Left ventricle myocardium superior (tissue), 1 donor: ENCODE results near the gene SV2B. TPM values are rescaled to one million over a fixed set of nuclear protein-coding genes. Genes with fewer than 3 reads are reported as not detected.

Experiments
- ATAC-seq: fragments of 200-7000 bp; cut with Tn5 transposase; one replicate; pipeline ENCODE4 v1.9.1; 2020; ENCODE audit warnings: mild to moderate bottlenecking, moderate library complexity
- DNase-seq: peaks from one replicate; pipeline ENCODE4 v3.0.0-alpha.2; 2020
- intact Hi-C: fragments of 100-400 bp; cut with micrococcal nuclease; formaldehyde crosslinking; loops from one replicate; pipeline ENCODE4 v1.11.0; 2022
- total RNA-seq: library from RNA; stranded (reverse); fragmentation: NEBNext Ultra II Directional; extraction: Animal tissue kit (Norgen Biotek cat#: 25700); gene quantifications from one replicate; pipeline ENCODE4 v1.2.1, GENCODE V29; 2021
- donor health status: DM: no; HTN: yes; CAD: no; lungs with severe emphysema.

SV2B gene
- total RNA-seq, 1 donor from 2014 or later = 2.5 TPM

DNA sequence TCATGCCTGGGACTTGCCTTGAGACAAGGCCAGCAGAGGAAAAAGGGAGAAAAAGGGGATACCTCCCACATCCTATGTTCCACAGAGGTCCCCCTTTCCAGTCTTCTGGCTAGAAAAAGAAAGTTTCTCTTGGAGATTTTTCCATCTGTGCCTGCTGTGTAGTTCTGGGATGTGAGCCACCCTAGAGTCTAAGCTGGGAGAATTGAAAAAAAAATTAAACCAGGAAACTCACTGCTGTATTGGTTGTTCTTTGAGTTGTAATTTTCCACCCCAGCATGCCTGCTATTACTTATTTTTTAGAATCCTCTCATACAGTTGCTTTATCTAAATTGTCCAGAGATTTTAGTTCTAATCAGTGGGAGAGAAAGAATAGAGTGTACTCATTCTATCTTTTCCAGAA, 68.4 kb downstream of the SV2B start:
- ATAC-seq (no peak), DNase-seq (no peak)
- intact Hi-C loops = no loop called here

DNA sequence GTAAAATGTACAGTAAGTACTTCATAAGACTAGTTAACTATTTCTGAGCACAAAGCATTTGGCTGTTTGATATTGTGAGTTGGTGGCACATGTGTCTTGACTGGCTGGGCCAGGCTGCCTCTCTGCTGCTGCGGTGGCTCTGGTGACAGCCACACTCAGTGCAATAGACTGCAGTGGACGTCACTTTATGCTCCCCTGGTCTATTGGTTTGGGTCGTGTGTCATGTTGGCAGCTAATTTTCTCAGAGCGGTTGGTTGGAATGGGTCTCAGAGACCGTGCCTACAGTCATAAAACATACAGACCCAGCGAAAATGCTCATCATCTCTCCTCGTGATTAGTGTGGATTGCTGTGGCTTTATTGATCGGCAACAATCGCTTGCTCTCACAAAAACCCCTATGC, 71.3 kb downstream of the SV2B start:
- DNase-seq (no peak), ATAC-seq (no peak)
- intact Hi-C loops = no loop called here

DNA sequence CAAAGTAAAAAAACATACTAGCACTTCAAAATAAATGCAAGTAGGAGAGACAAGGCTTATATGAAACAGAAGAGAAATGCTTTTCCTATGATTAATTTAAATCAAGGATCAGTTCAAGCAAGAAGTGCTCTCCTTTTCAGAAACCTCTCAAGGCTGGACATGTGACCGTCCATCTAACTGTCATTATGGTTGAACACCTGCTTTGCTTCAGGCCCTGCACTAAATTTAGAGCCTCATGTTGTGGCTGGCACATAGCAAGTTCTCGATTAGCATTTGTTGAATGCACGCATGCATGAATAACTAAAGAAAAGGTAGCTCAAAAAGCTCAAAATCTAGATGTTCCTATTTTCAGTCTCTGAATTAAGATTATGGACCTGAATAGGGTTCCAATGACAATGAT, 82.0 kb downstream of the SV2B start:
- DNase-seq = no peak
- intact Hi-C loops = loop anchor here (10.0 kb wide), 1 partner anchor 47 kb away; no protein-coding TSS in a partner anchor
- ATAC-seq = no peak

DNA sequence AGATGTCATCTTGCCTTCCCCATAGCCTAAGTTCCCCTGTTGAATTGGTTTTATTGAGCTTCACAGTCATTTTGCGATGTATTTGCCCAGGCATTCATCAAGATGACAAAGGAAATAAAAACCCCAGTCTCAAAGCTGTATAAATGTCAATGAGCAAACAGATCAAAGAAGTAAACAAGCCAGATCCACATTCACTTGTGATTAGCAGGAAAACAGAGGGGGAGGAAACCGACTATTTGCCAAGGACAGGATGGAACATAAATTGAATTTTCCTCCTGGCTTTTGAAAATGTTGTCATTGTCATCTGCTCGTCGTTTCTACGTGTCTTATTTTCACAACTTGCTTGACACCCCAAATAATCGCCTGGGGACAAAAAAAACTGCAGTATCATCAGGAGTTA, 83.5 kb downstream of the SV2B start:
- DNase-seq = no peak
- no peak for ATAC-seq
- intact Hi-C loops = loop anchor here (10.0 kb wide), 1 partner anchor 49 kb away; no protein-coding TSS in a partner anchor

DNA sequence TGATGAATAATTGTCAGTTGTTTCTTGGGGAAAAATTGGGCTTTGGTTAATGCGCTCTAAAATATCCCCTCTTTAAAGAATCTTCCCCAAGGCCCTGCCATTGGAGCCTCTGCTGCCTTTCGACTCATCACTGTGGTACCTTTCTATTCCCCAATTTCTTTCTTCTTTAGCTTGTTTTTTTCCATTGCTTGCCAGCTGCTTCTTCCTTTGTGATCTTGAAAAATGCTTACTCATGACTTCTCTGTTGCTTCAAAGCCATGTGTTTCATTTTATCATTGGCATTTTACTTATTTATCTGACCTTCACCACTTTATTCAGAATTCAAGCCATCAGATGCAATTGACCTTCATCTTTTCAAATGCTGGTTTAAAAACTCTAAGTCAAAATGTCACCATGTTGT, 84.4 kb downstream of the SV2B start:
- ATAC-seq = no peak

DNA sequence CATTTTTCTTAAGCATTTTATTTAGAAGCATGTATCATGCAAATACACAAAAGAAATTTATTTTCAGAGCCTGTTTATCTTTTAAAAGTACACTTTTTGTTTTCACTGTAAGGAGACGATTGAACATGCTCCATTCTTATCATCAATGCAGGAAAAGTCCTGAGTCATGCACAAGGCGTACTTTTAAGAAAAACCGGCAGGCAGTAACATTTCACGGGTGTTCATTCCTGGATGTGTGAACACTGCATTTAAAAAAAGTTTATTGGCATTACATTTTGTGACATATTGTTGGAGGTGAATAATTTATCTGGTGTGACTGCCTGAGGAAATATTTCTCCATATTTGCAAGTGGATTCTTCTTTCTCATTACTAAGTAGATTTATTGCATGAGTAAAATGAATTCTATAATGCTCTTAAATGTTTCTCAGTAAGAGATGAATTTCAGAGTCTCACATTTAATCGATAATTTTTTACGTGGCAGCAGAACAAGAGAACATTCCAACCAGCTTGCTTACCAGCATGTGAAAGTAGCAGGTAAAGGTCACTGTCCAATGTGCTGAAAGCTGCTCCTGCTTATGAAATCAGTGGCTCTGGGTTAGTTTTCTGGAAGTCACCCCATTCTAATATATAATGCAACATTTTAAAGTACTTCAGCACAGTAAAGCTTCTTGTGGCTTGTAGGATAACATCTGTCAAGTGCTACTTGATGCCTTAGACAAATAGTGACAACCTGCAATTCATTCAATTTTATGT, 87.0 kb downstream of the SV2B start:
- no peak for DNase-seq
- ATAC-seq = no peak
- intact Hi-C loops = loop anchor here (10.0 kb wide), 1 partner anchor 52 kb away; no protein-coding TSS in a partner anchor

More for the DNA sequence above, 84.4 kb downstream of the SV2B start:
- no peak for DNase-seq
- intact Hi-C loops = loop anchor here (10.0 kb wide), 1 partner anchor 50 kb away; no protein-coding TSS in a partner anchor

DNA sequence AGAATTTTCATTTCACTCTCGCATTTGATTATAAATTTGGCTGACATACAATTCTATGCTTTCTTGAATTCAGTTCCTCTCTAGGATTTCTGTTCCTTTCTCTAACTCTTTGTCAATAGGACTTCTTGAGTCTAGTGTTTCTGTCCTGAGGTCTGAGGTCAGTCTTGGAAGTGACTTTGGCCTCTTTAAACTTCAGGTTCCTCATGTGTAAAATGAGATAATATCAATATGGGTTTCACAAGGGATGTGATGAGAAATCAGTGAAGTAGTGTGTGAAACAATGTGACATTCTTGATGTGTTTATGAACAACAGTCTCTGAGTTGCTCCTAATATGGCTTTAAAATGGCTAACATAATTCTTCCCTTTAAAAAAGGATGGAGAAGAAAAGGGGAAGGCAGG, 92.2 kb downstream of the SV2B start:
- intact Hi-C loops = no loop called here
- ATAC-seq = no peak

DNA sequence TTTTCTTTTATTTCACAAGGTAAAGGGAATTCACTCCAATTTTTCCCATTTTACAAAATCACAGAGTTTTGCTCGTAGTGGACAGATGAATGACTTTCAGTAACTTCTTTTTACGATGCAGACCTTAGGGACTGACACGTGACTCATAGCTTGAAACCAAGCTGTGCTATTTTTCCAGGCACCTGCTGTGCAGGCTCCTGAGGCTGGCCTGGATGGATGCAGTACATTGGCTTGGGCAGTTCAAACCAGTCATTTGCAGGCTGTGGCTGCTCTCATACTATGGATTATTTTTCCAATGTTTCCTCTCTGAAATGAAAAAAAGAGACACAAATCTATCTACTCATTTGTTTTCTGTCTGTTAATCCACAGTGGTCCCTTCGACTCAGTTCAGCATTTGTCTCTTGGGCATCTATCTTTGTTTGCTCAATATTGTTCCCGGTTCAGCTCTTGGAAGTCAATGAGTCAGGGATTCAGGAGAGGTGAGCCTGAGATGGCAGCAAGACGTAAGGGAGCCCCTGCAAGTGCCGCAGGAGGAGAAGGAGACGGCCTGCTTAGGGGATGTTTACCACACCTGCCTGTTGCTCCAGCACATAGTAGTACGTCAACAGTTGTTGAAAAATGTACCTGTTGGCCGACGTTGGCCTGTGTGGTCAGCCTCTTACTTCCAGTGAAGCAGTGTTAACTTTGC, 92.8 kb downstream of the SV2B start:
- intact Hi-C loops = no loop called here
- ATAC-seq = no peak

More for the DNA sequence above, 92.2 kb downstream of the SV2B start:
- no peak for DNase-seq

DNA sequence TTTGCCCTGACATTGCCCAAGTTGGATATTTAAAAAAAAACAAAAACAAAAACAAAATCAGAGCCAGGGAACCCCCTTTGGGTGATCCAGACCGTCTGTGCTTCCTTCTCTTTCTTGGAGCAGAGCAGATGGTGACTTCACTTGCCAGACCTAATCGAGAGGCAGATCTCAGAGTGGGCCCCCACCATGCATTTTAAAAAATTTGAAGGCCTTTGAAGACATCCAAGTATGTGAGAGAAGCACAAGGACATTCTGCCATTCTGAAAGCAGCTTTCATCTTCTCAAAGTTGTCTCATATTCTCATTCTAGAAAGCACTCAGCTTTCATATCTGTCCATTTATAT, 93.3 kb downstream of the SV2B start:
- intact Hi-C loops = no loop called here
- ATAC-seq = no peak
- DNase-seq = no peak

More for the DNA sequence above, 92.8 kb downstream of the SV2B start:
- DNase-seq = no peak

DNA sequence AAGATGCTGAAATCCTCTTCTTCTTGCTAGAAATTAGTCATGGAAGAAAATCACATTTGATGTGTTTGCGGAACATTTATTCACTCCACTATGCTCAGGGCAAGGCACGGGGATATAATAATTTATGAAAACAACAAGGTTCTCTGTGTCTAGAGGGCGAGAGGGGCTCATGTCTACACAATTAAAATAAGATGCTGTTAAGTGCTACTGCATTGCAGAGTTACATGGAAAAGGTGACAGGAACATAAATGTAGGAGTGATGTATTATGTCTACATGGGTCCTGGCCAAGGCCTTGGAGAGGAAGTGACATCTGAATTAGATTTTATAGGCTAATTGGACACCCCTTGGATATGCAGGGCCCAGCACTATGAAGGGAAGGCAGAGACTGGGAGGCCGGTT, 96.1 kb downstream of the SV2B start:
- DNase-seq (no peak), ATAC-seq (no peak)
- intact Hi-C loops = no loop called here

DNA sequence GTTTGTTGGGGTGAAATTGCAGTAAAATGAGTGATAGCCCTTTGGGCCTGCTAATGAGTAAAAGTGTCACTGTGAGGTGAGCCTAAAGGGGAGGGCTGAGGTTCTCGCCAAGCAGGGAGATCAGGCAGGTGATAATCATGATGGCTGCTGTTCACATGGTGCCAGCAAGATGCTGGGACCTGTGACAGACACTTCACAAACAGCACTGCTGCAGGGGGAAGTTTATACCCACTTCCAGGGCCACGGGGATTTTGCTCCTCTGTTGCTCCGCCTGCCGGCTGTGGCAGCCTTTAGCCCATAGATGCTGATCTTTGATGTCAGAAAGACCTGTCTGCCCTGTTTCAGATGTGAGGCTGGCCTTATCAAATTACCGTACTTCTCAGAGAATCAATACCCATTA, 96.7 kb downstream of the SV2B start:
- intact Hi-C loops = no loop called here
- DNase-seq = no peak
- no peak for ATAC-seq

DNA sequence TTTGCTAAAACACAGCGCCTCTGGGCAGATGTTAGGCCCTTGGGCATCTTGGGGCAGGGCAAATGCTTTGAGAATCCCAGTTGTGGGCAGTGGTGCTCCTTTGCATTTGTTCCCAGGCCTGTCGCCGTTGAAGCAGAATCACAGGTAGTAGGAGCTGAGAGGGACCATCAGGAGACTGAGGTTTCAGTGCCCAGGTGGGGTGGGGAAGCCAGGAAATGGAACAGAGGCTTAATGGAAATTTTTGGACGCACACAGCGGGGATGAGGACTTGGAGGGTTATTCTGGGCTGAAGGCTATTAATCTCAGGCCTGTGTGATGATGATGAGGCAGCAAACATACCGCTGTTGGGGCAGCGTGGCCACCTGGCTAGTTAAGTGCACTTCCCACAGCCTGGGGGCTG, 99.5 kb downstream of the SV2B start:
- no peak for DNase-seq
- no peak for ATAC-seq
- intact Hi-C loops = no loop called here

DNA sequence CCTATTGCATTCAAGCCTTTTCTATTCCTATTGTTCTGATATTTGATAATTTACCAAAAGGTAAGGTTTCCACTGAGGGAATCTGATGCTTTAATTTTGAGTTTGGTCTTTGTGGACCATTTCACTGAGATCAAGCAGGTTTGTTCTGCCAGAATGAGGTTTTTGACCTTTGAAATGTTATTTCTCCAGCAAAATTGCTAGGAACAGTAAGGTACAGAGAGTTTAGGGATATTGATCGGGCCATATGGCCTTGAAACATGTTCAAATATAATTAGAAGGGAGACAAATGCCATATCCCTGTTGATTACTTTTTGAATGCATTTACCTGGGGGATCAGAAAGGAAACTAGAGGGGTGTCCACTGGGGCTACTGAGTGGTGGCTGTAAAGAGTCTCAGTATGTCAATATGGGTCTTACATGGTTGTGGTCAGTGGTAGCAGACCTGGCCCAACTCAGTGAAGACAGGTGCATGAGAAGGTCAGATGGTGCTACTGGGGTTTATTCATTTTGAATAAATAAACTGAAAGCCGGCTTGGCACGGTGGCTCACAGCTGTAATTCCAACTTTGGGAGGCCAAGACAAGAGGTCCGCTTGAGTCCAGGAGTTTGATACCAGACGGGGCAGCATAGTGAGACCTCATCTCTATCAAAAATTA, 100.2 kb downstream of the SV2B start:
- intact Hi-C loops = no loop called here
- no peak for DNase-seq
- ATAC-seq = no peak

DNA sequence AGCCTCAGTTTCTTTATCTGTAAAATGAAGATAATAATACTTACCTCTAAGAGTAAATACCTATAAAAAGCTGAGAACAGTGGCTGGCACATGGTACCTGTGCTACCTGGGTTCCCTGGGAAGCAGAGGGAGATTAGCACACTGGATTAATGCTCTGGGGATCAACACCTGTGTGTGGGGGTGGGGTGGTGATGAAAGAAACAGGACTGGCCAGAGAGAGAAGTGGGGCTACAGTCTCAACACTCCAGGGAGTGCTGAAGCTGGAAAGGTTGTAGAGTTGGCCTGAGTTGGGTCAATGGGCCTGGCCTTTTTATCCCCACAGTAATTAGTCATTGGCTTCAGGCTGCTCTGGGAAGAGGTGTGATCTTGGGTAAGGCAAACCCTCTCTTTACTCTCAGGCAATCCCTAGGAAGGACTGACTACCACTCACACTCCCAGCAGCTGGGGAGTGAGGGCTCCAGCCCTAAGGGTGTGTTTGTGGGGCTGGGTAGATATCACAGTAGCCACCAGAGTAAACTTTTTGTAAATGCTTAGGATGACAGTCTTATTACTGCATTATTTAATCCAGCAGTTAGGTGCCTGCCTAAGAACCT, 102.5 kb downstream of the SV2B start:
- ATAC-seq = no peak
- no peak for DNase-seq
- intact Hi-C loops = no loop called here

DNA sequence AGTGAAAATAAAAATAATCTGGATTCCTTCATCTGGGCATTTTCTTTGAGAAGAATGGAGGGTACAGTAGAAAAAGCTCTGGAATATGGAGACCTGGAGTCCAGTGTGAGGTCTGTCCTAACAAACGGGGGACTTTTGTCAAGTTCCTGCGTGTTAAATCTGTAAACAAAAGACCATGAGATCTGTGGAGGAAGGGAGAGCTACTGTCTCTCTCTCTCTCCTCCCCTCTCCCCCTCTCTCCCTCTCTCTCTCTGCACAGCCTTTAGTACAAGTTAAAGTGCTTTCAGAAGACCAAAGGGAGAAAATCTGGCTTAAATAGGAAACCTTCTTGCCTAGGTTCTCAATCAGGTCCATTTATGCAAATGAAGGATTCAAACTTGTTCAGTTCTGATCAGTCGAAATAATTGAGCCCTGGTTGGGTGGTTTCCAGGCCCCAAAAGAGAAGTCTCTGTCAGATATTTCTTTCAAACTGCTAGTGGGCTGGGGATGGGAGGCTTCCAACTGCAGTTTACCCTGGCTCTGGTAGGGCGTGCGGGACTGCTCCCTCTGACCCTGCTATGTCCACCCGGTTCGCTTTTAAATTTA, 103.7 kb downstream of the SV2B start:
- intact Hi-C loops = no loop called here
- ATAC-seq (no peak), DNase-seq (no peak)

DNA sequence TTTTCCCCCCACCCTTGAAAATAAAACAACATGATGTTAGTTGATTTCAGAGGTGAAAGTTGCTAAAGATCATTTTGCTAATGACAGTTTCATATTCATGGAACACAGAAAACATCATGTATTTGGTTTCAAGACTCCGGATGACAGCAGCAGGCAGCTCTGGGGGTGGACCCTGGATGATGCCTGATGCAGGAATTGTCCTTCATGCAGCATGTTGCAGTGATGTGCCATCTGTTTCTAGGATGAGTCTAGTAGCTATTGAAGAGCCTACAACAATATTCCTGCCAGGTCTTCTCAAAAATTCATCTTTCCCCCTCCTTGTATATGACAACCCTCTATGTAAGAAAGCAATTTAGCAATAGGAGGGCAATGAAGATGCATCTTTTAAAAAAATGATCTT, 108.3 kb downstream of the SV2B start:
- no peak for DNase-seq
- no peak for ATAC-seq
- intact Hi-C loops = loop anchor here (5.0 kb wide), 1 partner anchor 56 kb away; no protein-coding TSS in a partner anchor

DNA sequence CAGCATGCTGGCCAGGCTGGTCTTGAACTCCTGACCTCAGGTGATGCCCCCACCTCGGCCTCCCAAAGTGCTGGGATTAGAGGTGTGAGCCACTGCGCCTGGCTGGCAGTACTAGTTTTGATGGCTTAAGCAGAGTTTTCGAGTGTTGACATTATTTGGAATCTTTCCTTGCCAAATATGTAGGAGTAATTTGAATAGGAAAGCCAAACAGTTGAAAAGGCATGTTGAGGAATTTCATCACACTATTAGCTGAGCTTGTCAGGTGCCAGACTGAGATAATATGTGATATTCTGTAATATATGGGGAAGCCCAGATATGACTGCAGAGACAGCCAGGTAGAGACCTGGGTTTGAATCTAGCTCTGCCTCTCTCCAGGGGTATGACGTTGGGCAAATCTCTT, 109.3 kb downstream of the SV2B start:
- DNase-seq (no peak), ATAC-seq (no peak)
- intact Hi-C loops = loop anchor here (5.0 kb wide), 1 partner anchor 57 kb away; no protein-coding TSS in a partner anchor

DNA sequence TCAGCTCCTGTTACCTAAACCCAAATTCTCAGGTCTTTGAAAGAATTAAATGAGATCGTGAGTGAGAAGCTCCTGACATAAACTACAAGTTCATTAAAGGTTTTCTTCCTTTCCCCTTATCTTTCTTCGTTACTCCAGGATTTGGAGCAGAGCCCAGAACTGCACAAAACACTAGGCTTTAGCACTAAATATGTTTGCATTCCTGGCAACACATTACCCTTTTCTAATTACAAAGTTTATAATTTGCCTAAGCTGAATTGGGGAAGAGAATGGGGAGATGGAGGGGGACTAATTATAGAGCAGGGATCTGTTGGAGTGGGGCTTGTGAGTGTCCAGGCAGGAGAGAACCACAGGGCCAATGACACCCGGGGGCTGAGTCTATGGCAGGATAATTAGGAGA, 109.7 kb downstream of the SV2B start:
- no peak for DNase-seq
- ATAC-seq = no peak
- intact Hi-C loops = loop anchor here (5.0 kb wide), 1 partner anchor 57 kb away; no protein-coding TSS in a partner anchor
